ENCODE results near the gene KIF5A.
A peak's percentile ranks its signal among the peaks of the same experiment; 100 is the strongest.

KIF5A gene

DNA sequence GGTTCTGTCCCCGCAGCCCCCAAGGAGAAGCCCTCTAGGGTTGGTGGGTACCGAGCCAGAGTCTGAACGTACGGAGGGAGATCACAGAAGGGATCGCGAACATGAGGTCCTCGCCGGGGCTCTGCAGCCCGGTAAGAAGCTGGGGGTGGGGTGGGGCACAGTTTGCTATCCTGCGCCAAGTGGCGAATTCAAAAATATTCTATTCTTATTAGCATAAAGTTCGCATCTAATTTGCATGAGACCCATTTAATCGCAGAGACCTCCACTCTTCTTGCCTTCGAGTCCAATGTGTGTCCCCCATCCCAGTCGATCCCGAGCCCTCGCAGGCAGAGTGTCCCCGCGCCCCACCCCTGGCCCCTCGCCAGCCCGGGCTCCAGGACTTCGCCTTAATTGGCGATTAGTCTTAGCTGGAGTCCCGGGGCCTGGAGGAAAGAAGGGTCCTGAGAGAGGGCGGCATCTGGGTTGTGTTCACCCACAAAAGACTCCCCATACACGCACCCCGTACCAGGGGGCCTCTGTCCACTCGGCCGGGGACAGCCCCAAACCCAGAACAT, 60.8 kb downstream of the KIF5A start:
- Histone ChIP-seq H3K27ac (peak overlapping the region; percentile 62), H3K36me3 (ENCODE audit: insufficient read depth) (no peaks in the 10 kb centered on the region), H3K4me3 (IDR thresholded peaks at IDR 0.05; ENCODE audit: insufficient read depth, low read depth, low read length) (no peak overlapping the region), H4K20me1 (ENCODE audit: insufficient read depth) (no peaks in the 10 kb centered on the region), H3K4me1 (ENCODE audit: low read depth, poor library complexity, severe bottlenecking) (peaks cover 53% of the 10 kb centered on the region), H3K9ac (peak overlapping the region; percentile 92), H3K27me3 (ENCODE audit: insufficient read depth, low read depth) (no peaks in the 10 kb centered on the region), H2AFZ (ENCODE audit: low read depth) (peak overlapping the region; percentile 99), H3K4me2 (peak overlapping the region; percentile 88), H3K79me2 (ENCODE audit: insufficient read depth, low read depth) (no peaks in the 10 kb centered on the region)
- TF ChIP-seq, protein P1, sequence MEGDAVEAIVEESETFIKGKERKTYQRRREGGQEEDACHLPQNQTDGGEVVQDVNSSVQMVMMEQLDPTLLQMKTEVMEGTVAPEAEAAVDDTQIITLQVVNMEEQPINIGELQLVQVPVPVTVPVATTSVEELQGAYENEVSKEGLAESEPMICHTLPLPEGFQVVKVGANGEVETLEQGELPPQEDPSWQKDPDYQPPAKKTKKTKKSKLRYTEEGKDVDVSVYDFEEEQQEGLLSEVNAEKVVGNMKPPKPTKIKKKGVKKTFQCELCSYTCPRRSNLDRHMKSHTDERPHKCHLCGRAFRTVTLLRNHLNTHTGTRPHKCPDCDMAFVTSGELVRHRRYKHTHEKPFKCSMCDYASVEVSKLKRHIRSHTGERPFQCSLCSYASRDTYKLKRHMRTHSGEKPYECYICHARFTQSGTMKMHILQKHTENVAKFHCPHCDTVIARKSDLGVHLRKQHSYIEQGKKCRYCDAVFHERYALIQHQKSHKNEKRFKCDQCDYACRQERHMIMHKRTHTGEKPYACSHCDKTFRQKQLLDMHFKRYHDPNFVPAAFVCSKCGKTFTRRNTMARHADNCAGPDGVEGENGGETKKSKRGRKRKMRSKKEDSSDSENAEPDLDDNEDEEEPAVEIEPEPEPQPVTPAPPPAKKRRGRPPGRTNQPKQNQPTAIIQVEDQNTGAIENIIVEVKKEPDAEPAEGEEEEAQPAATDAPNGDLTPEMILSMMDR (conservative IDR thresholded peaks at IDR 0.05; ENCODE audit: low read depth, low read length): no peak

GRCh38 chr12:57611108-57611826, 61.4 kb downstream of the KIF5A start, which contains the start of gene ARHGEF25:
Gene ARHGEF25 (plus strand): TSS chr12:57611435. CDS start chr12:57611895, 460 bp downstream.
- Histone ChIP-seq H3K27ac (peak within 1 kb of the TSS; percentile 62), H2AFZ (ENCODE audit: low read depth) (peak within 1 kb of the TSS; percentile 99), H3K4me2 (peak within 1 kb of the TSS; percentile 88)

DNA sequence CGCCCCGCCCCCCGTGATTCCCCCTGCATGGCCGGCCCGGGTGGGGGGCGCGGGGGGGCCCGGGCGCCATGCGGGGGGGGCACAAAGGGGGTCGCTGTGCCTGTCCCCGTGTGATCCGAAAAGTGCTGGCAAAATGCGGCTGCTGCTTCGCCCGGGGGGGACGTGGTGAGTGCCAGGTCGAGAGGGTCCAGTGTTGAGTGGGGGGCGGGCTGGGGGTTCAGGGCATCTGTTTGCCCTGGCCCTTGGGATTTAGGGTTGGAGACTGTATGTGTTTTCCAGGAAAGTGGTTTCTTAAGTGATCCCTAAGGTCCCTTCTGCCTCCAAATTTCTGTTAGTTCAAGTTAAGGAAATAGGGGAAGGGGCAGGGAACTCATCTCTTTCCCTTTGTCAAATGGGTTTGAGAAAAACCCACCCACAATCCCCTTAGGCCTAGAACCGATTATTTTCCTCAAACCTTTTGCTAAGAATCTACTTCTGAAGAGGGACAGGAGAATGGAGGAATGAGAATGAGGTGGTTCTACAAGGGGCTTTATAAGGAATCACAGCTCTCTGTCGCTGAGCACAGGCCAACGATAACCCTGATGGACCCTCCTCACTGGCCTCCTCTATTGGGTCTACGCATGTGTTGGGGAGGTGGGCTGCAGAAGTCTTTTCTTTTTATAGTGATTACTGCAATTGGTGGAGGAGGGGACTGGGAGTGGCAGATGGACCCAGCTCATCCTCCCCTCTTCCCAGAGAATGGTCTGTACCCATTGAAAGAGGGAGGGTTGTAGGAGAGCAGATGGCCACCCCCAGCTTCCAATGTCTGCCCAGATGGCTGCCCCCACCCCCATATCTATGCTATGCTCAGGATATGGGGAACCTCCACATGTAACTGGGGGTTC, 62.2 kb downstream of the KIF5A start:
- H3K79me2 ChIP-seq (ENCODE audit: insufficient read depth, low read depth): no peaks in the 10 kb centered on the region
- H2AFZ ChIP-seq (ENCODE audit: low read depth): peak overlapping the region; percentile 99; the same call in 1 of the 2 replicates
- peak overlapping the region; percentile 92 for H3K9ac ChIP-seq
- peak overlapping the region; percentile 88 for H3K4me2 ChIP-seq
- H4K20me1 ChIP-seq (ENCODE audit: insufficient read depth): no peaks in the 10 kb centered on the region
- no peaks in the 10 kb centered on the region for H3K36me3 ChIP-seq (ENCODE audit: insufficient read depth)
- H3K4me3 ChIP-seq (IDR thresholded peaks at IDR 0.05; ENCODE audit: insufficient read depth, low read depth, low read length): no peak overlapping the region
- no peaks in the 10 kb centered on the region for H3K27me3 ChIP-seq (ENCODE audit: insufficient read depth, low read depth)
- TF ChIP-seq, protein P1 (conservative IDR thresholded peaks at IDR 0.05; ENCODE audit: low read depth, low read length): no peak
- peak overlapping the region; percentile 69; the same call in 1 of the 2 replicates for H3K27ac ChIP-seq
- H3K4me1 ChIP-seq (ENCODE audit: low read depth, poor library complexity, severe bottlenecking): peaks cover 45% of the 10 kb centered on the region

More at GRCh38 chr12:57611108-57611826, 61.4 kb downstream of the KIF5A start, which contains the start of gene ARHGEF25:
- no peaks in the 10 kb centered on the region for H4K20me1 ChIP-seq (ENCODE audit: insufficient read depth)
- H3K9ac ChIP-seq: peak within 1 kb of the TSS; percentile 92
- no peak within 1 kb of the TSS for H3K4me3 ChIP-seq (IDR thresholded peaks at IDR 0.05; ENCODE audit: insufficient read depth, low read depth, low read length)
- peaks cover 47% of the 10 kb centered on the region for H3K4me1 ChIP-seq (ENCODE audit: low read depth, poor library complexity, severe bottlenecking)
- H3K36me3 ChIP-seq (ENCODE audit: insufficient read depth): no peaks in the 10 kb centered on the region
- no peaks in the 10 kb centered on the region for H3K27me3 ChIP-seq (ENCODE audit: insufficient read depth, low read depth)
- TF ChIP-seq, protein P1 (conservative IDR thresholded peaks at IDR 0.05; ENCODE audit: low read depth, low read length): no peak
- no peaks in the 10 kb centered on the region for H3K79me2 ChIP-seq (ENCODE audit: insufficient read depth, low read depth)

- H3K4me3 ChIP-seq (IDR thresholded peaks at IDR 0.05; ENCODE audit: insufficient read depth, low read depth, low read length): no peak overlapping the region
- peak overlapping the region; percentile 88 for H3K4me2 ChIP-seq
- peak overlapping the region; percentile 45; the same call in 1 of the 2 replicates for H2AFZ ChIP-seq (ENCODE audit: low read depth)
- H3K79me2 ChIP-seq (ENCODE audit: insufficient read depth, low read depth): no peaks in the 10 kb centered on the region
- TF ChIP-seq, protein P1 (conservative IDR thresholded peaks at IDR 0.05; ENCODE audit: low read depth, low read length): no peak
- H3K4me1 ChIP-seq (ENCODE audit: low read depth, poor library complexity, severe bottlenecking): peaks cover 45% of the 10 kb centered on the region
- H3K27ac ChIP-seq: peak overlapping the region; percentile 69; the same call in 1 of the 2 replicates
- H3K9ac ChIP-seq: no peak overlapping the region; the same call in 1 of the 2 replicates
- H3K36me3 ChIP-seq (ENCODE audit: insufficient read depth): no peaks in the 10 kb centered on the region
- no peaks in the 10 kb centered on the region for H3K27me3 ChIP-seq (ENCODE audit: insufficient read depth, low read depth)
- H4K20me1 ChIP-seq (ENCODE audit: insufficient read depth): no peaks in the 10 kb centered on the region
Observed at GRCh38 chr12:57612711-57613426, 63.0 kb downstream of the KIF5A start.
